HG03565 (cell line): ENCODE data around the gene SATB2.

ENCODE experiments used
- ATAC-seq: cut with Tn5 transposase; IDR thresholded peaks from one replicate; pipeline ENCODE4 v1.9.1; 2021; ENCODE audit warnings: mild to moderate bottlenecking, moderate library complexity; ENCODE audit not compliant: unreplicated experiment

Gene SATB2

GRCh38 chr2:199466692-199467065 lies 8.9 kb upstream of the SATB2 start:
- no peak for ATAC-seq

DNA sequence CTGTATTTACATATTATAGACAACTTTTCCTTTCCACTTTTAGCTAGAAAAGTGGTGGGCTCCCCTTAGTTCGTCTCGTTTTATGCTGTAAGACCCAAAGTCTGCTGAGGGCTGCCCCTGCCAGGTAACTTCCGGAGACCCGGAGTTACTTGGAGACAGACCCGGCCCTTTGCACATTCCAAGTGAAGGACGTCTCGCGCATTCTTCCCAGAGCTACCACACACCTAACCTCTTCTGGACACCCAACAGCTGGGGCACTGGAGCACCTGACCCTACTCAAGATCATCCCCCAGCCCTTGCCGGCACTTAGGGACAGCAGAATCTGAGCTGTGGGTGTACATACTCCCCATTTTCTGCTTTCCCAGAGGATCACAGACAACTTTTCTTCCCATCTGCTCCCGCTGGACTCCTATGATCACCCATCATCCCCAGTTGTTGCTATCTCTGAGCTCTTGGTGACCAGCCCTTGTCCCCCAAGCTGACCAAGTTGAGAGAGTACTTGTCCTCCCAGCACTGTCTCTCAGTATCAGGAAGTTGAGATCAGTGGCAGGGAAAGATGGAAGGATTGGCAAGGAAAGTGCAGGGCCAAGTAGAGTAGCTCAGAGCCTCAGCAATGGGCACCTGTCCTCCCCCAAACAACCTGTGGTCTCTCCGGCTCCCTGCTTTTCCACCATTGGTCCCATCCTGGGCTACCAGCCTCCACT lies 8.4 kb upstream of the SATB2 start:
- ATAC-seq: no peak

GRCh38 chr2:199465390-199465789 lies 7.7 kb upstream of the SATB2 start:
- ATAC-seq: no peak

DNA sequence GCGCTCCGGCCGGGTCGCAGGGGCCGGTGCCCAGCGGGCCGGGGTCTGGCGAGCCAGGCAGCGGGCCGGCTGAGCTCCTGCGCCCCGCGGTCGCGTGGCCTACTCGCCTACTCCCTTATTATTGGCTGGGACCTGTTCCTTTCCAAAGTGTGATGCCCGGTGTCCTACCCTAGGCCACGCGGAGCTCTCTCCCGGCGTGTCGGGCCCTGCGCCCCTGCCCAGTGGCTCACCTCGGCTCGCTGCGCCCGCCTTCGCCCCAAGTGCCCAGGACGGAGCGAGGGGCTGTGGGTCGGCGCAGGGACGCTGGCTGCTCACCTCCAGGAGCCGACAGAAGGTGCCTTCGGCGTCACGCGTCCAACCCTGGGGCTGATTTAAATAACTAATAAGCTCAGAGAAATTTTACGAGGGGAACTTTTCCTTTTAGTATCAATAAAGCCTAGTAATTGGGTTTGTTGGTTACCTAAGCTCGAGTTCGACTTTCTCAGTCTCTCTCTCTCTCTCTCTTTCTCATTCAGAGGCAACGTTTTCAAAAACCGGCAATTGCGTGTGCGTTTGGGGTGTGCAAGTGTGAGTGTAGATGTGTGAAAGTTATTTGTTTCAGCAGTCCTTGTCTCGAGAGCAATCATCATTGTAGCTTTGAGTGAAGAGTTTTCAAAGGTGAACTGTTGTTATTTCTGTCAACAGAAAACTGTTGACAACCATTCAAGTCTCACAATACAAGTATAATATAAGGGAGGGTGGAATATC lies 7.0 kb upstream of the SATB2 start:
- no peak for ATAC-seq

DNA sequence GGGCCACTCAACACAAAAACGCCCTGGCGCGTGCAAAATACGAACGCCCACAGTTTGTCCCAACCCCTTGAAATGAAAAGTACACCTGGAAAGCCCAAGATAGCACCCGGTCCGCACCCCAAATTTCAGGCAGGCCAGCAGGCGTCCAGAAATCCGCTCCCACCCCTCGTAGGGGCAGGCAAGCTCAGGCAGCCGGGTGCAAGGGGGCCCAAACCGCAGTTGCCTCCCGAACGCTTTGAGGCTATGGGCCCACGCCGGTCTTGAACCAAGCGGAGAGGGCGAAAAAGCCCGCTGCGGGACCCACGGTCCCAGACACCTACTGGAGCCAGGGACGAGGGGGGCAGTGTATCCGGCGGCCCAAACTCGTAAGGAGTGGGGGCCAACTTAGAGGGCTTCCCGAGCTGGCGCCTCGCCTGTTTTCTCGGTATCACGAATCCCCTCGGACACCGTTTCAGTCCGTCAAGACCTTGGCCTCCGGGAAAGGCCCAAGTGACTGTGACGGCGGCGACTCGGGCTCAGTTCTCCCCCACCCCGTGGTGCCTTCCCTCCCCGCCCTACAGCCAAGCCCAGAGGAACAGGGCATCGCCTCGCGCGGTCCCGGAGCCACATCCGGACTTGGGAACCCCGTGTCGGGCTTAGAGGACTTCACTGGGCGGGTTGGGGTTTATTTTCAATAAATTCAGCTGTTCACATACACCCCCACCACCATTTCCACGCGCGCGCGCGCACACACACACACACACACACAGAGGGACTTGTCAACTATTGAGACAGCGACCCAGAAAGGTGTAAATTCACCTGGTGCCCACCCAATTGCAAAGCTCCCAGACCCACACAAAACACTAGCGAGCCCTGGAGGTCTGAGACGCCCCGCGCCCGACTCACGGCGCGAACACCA lies 6.2 kb upstream of the SATB2 start:
- ATAC-seq: no peak

GRCh38 chr2:199462956-199463692 lies 5.4 kb upstream of the SATB2 start:
- no peak for ATAC-seq

- ATAC-seq: no peak
These were observed 4.7 kb upstream of the SATB2 start for GRCh38 chr2:199462347-199462955.

DNA sequence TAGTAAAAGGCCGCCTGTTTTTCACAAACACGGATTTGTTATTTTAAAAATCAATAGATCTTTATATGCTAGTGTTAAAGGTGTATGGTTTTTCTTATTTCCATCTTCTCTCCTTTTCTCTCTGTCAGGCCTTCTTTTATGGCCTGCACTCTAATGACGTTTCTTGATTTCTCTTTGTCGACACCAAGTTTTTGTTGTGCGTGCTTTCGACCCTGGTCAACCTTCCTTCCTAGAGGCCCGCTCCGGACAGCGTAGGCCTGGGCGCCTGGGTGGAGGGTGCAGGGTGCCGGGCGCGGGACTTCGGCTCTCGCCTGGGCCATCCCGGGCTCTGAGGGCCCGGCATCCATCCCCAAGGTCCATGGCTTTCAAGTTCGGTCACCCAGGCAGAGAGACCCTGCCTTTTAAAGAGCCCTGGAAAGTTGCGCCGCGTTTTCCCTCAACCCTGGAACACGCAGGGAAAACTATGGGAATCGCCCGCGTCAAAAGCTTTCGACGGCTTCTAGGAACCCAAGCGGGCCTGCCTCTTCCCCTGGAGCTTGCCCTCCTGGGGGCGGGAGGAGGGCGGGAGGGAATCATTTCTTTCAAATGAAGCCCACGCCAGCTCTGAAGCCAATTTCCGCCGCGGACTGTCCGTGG lies 4.1 kb upstream of the SATB2 start:
- ATAC-seq: no peak

- ATAC-seq: no peak
These were observed 3.3 kb upstream of the SATB2 start for GRCh38 chr2:199460846-199461710.

- no peak for ATAC-seq
These were observed 2.4 kb upstream of the SATB2 start for GRCh38 chr2:199460101-199460671.

DNA sequence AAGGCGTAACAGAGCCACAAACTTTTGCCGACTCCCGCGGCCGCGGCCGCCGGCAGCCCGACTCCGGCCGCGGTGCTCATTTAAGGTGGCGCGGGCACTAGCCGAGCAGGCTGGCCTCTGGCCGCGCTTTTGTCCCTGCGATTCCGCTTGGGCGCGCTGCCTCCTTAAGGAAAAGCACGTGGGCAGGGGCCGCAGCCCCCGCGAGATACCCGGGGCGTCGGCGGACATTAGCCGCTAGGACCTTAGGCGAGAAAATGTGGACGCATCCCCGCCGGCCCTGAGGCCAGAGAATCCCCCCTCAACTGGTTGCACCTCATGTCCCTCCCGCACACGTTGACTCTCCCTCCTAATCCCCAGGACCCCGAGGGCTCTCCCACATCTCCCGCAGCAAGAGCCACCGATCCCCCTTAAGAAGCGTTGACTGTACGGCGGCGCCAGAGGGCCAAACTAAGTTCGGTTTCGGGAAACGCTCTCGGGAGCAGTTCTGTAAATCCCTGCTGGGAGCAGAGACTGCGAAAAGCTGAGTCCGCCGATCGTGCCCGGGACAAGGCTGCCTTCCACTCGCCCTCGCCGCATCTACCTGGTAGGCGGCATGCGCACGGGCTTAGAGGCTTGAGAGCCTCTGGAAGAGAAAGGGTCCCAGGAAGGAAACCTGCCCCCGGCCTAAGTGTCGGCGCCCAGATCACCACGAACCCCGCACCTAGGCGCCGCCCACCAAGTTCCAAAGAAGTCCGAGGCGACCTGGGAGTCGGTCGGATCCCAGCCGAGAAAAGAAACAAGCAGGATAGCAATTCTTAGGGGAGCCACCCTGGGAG lies 1.8 kb upstream of the SATB2 start:
- no peak for ATAC-seq

DNA sequence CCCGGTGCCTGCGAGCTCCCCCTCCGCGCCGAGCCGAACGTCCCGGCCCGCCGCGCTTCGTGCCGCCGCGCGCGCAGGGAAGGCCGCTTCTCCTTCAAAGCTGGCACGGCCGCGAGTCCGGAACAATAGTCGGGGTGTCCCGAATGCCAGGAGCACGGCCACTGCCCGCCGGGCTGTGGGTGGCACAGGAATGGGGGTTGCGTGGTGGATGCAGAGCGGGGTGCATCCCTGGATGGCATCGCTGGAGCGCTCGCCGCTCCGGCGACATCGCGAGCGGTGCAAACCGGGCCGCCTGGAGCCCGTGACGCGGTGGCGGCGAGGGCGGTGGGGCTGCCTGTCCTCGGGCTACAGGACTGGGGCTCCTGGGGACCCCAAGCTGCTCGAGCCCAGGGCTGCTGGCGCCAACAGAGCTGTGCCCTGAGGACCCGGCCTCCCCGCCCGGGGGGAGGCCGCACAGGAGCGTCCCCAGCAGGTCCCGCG lies 1.1 kb upstream of the SATB2 start:
- ATAC-seq: no peak

GRCh38 chr2:199458009-199458805 lies 468 bp upstream of the SATB2 start:
- no peak for ATAC-seq

DNA sequence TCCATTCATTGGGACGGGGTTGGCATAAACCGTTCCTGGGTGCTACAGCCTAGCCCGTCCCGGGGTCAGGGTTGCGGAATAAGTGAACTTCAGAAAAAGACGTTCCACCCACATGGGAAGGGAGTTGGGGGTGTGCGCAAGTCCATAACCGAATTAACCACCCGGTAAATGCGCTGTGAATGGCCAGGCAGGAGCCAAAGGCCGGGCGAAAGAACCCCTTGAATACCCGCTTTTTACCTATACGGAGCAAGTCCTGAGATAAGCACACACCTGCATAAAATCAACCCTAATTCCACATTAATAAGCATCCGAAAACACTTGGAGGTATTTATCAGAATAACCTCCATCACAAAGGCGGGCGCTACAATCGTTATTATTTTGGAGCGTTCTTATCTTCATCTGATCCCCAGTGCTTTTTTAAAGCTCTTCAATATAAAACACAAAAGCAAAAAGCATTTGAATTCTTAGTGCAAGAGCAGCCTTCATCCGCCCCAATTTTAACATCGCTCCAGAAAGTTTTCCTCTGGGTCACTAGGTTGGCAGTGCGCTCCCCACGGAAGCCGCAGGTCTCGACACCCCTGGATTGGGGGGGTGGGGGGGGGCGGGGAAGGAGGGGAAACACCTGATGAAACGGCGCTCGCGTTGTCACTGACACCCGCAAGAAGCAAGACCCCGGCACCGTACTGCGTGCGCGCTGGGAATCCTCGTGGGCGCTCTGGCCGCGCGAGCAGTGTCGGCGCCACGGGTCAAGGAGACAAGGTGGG lies 1.2 kb downstream of the SATB2 start:
- ATAC-seq: no peak

- ATAC-seq: no peak
These were observed 2.0 kb downstream of the SATB2 start for GRCh38 chr2:199455545-199456382.
